Measurements from ENCODE around the gene SPSB1. TPM values are rescaled to one million over a fixed set of nuclear protein-coding genes. Genes with fewer than 3 reads are reported as not detected.

SPSB1 gene
- total and polyA plus RNA-seq, 10 of the 15 experiments (the other 5 are each of a cell fraction or from before 2014, with no cell fraction given) = 0.02 to 2.0 (median 0.90) TPM; not detected in 1

- no peak overlapping the region for H3K9ac ChIP-seq (ENCODE audit: control insufficient read depth, insufficient read depth, low read length)
- ATAC-seq (no peak), FAIRE-seq (no peak), DNase-seq (ENCODE audit: low read depth, low spot score) (no peak)
- H4K20me1 ChIP-seq (ENCODE audit: control insufficient read depth, insufficient read depth) = no peaks in the 10 kb centered on the region
- H3K4me2 ChIP-seq (ENCODE audit: control insufficient read depth, insufficient read depth) = no peak overlapping the region
- no peak overlapping the region for H3K4me3 ChIP-seq
- POLR2A ChIA-PET = interaction anchor here (0.5 kb wide), 1 partner anchor 380 kb away, joined by 6 read pairs; no protein-coding TSS in a partner anchor
- H3K9me3 ChIP-seq (replicated peaks; ENCODE audit: control insufficient read depth, insufficient read depth, low read length) = no peaks in the 10 kb centered on the region
- H3K4me1 ChIP-seq (ENCODE audit: control insufficient read depth, insufficient read depth, low read length) = peaks cover 15% of the 10 kb centered on the region
- no peak overlapping the region for H3K27ac ChIP-seq (ENCODE audit: control insufficient read depth, insufficient read depth)
- RAD21 ChIA-PET (ENCODE audit: unreplicated experiment) = no interaction called here
- BruUV-seq (replicated peaks) = no TSS peak
- intact Hi-C loops (cut with micrococcal nuclease; ENCODE audit: unreplicated experiment) (loop anchor here (5.0 kb wide), 1 partner anchor 131 kb away; no protein-coding TSS in a partner anchor), in situ Hi-C loops (cut with MboI) (no loop called here)
- no peak overlapping the region for H2AFZ ChIP-seq (ENCODE audit: control insufficient read depth, low read depth, low read length)
- CTCF ChIA-PET = interaction anchor here (0.5 to 1.2 kb wide), 2 partner anchors 9 to 141 kb away, joined by 3 to 4 read pairs; partner anchors contain the start of gene H6PD
- TF ChIP-seq SRF (IDR thresholded peaks at IDR 0.05; ENCODE audit: low read depth in 2 of 2, low read length in 2 of 2) (no peak), MXI1 (IDR thresholded peaks at IDR 0.05; ENCODE audit: low read depth, low read length) (no peak), YBX1 (IDR thresholded peaks at IDR 0.05) (no peak), TCF7 (IDR thresholded peaks at IDR 0.05; ENCODE audit: borderline replicate concordance) (no peak), SREBF2 (IDR thresholded peaks at IDR 0.05; ENCODE audit: low read length) (no peak), RELA (IDR thresholded peaks at IDR 0.05; ENCODE audit: borderline replicate concordance, partially characterized antibody) (no peak), BCL11A (IDR thresholded peaks at IDR 0.05; ENCODE audit: low read depth, low read length) (no peak), CREM (IDR thresholded peaks at IDR 0.05; ENCODE audit: low read depth) (no peak), SMAD1 (IDR thresholded peaks at IDR 0.05; ENCODE audit: low read depth, partially characterized antibody) (no peak), IRF3 (IDR thresholded peaks at IDR 0.05) (no peak), RCOR1 (conservative IDR thresholded peaks at IDR 0.05; ENCODE audit: low read depth, low read length) (no peak), ZZZ3 (IDR thresholded peaks at IDR 0.05; ENCODE audit: control insufficient read depth, insufficient read length, low read depth) (no peak), CTCF (IDR thresholded peaks at IDR 0.05 in 2 of 3, conservative IDR thresholded peaks at IDR 0.05 in 1 of 3; ENCODE audit: control insufficient read depth in 2 of 3, extremely low read depth in 1 of 3, insufficient read depth in 1 of 3, low read depth in 3 of 3, low read length in 3 of 3) (no peak), HSF1 (IDR thresholded peaks at IDR 0.05; ENCODE audit: low read depth, low read length) (no peak), SUZ12 (IDR thresholded peaks at IDR 0.05; ENCODE audit: unreplicated experiment) (no peak), PAX5 (IDR thresholded peaks at IDR 0.05; ENCODE audit: borderline replicate concordance, low read depth, low read length) (no peak), TARDBP (IDR thresholded peaks at IDR 0.05; ENCODE audit: borderline replicate concordance) (no peak), FOXM1 (IDR thresholded peaks at IDR 0.05; ENCODE audit: low read depth, low read length) (no peak), ZBED1 (IDR thresholded peaks at IDR 0.05; ENCODE audit: borderline replicate concordance) (no peak), ZNF274 (IDR thresholded peaks at IDR 0.05; ENCODE audit: insufficient read depth, insufficient read length) (no peak)
- H3K27me3 ChIP-seq (replicated peaks in 1 of 2; ENCODE audit: control insufficient read depth in 2 of 2, insufficient read depth in 2 of 2, low read length in 1 of 2) = no peaks in the 10 kb centered on the region
- SMC1A ChIA-PET (ENCODE audit: uncharacterized antibody, unreplicated experiment) = interaction anchor here (1.1 kb wide), 1 partner anchor 46 kb away, joined by 3 read pairs; no protein-coding TSS in a partner anchor
- H3K79me2 ChIP-seq (ENCODE audit: control insufficient read depth, insufficient read depth, low read length) = no peaks in the 10 kb centered on the region
- 89% methylated on average over 9 of the region's 9 CpGs for WGBS (ENCODE audit: insufficient coverage, insufficient replicate concordance, low lambda C conversion rate, missing lambda C conversion rate)
- no peaks in the 10 kb centered on the region; a peak in 1 of 4 replicates for H3K36me3 ChIP-seq (ENCODE audit: control insufficient read depth in 2 of 2, insufficient read depth in 2 of 2, low read length in 1 of 2)
Measured at GRCh38 chr1:9243066-9243739, 49.5 kb upstream of the SPSB1 start.

All from GM12878 (cell line).